Keratinocyte (primary cell): ENCODE results near the gene GPR158. TPM values are rescaled to one million over a fixed set of nuclear protein-coding genes. Genes with fewer than 3 reads are reported as not detected.
"Not testable (repeated sequence)": the region's sequence is repeated elsewhere in the genome, so short reads cannot be mapped to it uniquely, and the experiment has no call there.

ENCODE experiments used
- DNase-seq: peaks from one replicate; pipeline ENCODE4 v3.0.0-alpha.2; 2011; ENCODE audit warnings: low read depth, missing footprints, low spot score
- FAIRE-seq: peaks from 2 replicates; lab custom pipeline; 2011; peaks lifted over from hg19 to GRCh38; lab: Jason Lieb, UNC
- H2AFZ ChIP-seq: 2 replicates; pipeline ENCODE4 v1.6.0; 2012; ENCODE audit warnings: low read length, control low read depth, inconsistent platforms; ENCODE audit not compliant: control insufficient read depth
- H3K27ac ChIP-seq: 2 replicates; pipeline ENCODE4 v1.5.1; 2011; ENCODE audit warnings: low read length; ENCODE audit not compliant: control insufficient read depth, insufficient read depth
- H3K27me3 ChIP-seq: 3 replicates; pipeline ENCODE4 v1.6.0; 2011; ENCODE audit warnings: low read length; ENCODE audit not compliant: control insufficient read depth, insufficient read depth; ENCODE audit errors: extremely low read depth
- H3K36me3 ChIP-seq, 2 experiments: 2 replicates in 1 of 2; 3 replicates in 1 of 2; pipeline ENCODE4 v1.5.1; 2011; ENCODE audit warnings: low read length in 2 of 2, mild to moderate bottlenecking in 1 of 2; ENCODE audit not compliant: control insufficient read depth in 2 of 2, insufficient read depth in 2 of 2; ENCODE audit errors: extremely low read depth in 1 of 2
- H3K4me1 ChIP-seq: 3 replicates; pipeline ENCODE4 v1.5.1; 2011; ENCODE audit warnings: low read length; ENCODE audit not compliant: control insufficient read depth, insufficient read depth; ENCODE audit errors: extremely low read depth
- H3K4me2 ChIP-seq: 3 replicates; pipeline ENCODE4 v1.6.0; 2011; ENCODE audit warnings: low read depth, low read length; ENCODE audit not compliant: control insufficient read depth, insufficient read depth; ENCODE audit errors: extremely low read depth
- H3K4me3 ChIP-seq, 3 experiments: fragments of 200-600 bp in 1 of 3; sonication (generic) in 1 of 3; 2 replicates in 2 of 3; 3 replicates in 1 of 3; pipeline ENCODE4 v1.5.1; 2011 to 2016; ENCODE audit warnings: low read length in 3 of 3, mild to moderate bottlenecking in 3 of 3, control low read depth in 2 of 3, inconsistent platforms in 1 of 3, low read depth in 1 of 3, mixed read lengths in 1 of 3, mixed run types in 1 of 3, moderate library complexity in 1 of 3; ENCODE audit not compliant: control insufficient read depth in 2 of 3, insufficient read depth in 2 of 3; ENCODE audit errors: extremely low read depth in 1 of 3
- H3K79me2 ChIP-seq: 2 replicates; pipeline ENCODE4 v1.6.0; 2012; ENCODE audit warnings: low read length; ENCODE audit not compliant: control insufficient read depth, insufficient read depth
- H3K9ac ChIP-seq: 3 replicates; pipeline ENCODE4 v1.6.0; 2011; ENCODE audit warnings: low read length; ENCODE audit not compliant: control insufficient read depth, insufficient read depth; ENCODE audit errors: extremely low read depth
- H3K9me1 ChIP-seq: 3 replicates; pipeline ENCODE4 v1.6.0; 2011; ENCODE audit warnings: low read length; ENCODE audit not compliant: control insufficient read depth, insufficient read depth; ENCODE audit errors: extremely low read depth
- H3K9me3 ChIP-seq: 2 replicates; pipeline ENCODE4 v1.5.1; 2012; ENCODE audit warnings: low read depth, low read length; ENCODE audit not compliant: control insufficient read depth
- H4K20me1 ChIP-seq: 3 replicates; pipeline ENCODE4 v1.6.0; 2011; ENCODE audit warnings: low read length; ENCODE audit not compliant: control insufficient read depth, insufficient read depth; ENCODE audit errors: extremely low read depth
- EZH2 ChIP-seq: IDR thresholded peaks from one replicate; pipeline ENCODE4 v1.6.1; 2012; ENCODE audit warnings: inconsistent platforms, mild to moderate bottlenecking, low read length, moderate library complexity
- dilution Hi-C: fragments of 300-500 bp; cut with MboI; formaldehyde crosslinking; loops from one replicate; pipeline ENCODE4 v1.7.0; 2020; ENCODE audit warnings: low sequenced_read_pairs; ENCODE audit not compliant: extremely low pct_ligation_motif_present
- polyA plus RNA-seq, 5 experiments: library from polyadenylated mRNA; depleted of rRNA in 3 of 5; stranded (reverse) in 3 of 5; stranded (forward) in 1 of 5; unstranded in 1 of 5; fragments of >200 nt; gene quantifications; 1 replicate in 1 of 5; 2 replicates in 3 of 5; 3 replicates in 1 of 5; pipeline versions ENCODE4 v1.2.1 to v1.2.3, GENCODE V29; 2011 to 2012; ENCODE audit warnings: missing spikeins in 2 of 5, low read depth in 1 of 5, low replicate concordance in 1 of 5
- TF ChIP-seq, protein P1 (sequence below), 3 experiments: IDR thresholded peaks in 1 of 3; conservative IDR thresholded peaks in 1 of 3; optimal IDR thresholded peaks in 1 of 3; 2 replicates in 2 of 3; 3 replicates in 1 of 3; pipeline versions ENCODE3 to v1.5.1; 2011; ENCODE audit warnings: low read length in 3 of 3, mild to moderate bottlenecking in 3 of 3, moderate library complexity in 2 of 3, control low read depth in 1 of 3, inconsistent platforms in 1 of 3; ENCODE audit not compliant: insufficient read depth in 2 of 3; ENCODE audit errors: extremely low read depth in 1 of 3

Gene GPR158
- polyA plus RNA-seq, 1 donor (not counting 4 experiments of a cell fraction or from before 2014, with no cell fraction given), result not detected

DNA sequence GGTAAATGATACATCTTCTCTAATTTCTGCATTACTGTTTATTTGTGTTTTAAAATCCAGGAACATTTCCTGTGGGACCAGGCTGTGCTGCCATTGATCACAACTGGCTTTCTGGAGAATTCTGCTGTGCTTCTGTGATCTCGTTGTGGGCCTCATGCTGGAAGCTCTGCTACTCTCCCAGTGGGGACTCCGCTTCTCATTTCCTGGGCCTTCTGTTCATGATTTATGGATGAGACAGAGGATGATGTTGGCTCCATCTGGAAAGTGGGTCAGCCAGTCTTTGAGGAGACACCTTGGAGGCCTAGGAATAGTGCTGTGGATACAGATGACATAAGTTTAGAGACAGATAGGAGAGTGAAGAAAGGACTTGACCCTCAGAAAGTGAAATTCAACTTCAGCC lies 15.2 kb upstream of the GPR158 start:
- dilution Hi-C loops, result no loop called here
- no peaks in the 10 kb centered on the region for H3K9me3 ChIP-seq
- no peak for FAIRE-seq
- no peaks in the 10 kb centered on the region for H3K79me2 ChIP-seq
- no peaks in the 10 kb centered on the region for H3K27me3 ChIP-seq
- no peak for DNase-seq
- H3K9ac ChIP-seq, result no peak overlapping the region
- H3K27ac ChIP-seq, result no peak overlapping the region
- H3K4me3 ChIP-seq, result no peak overlapping the region
- TF ChIP-seq EZH2, result no peak
- TF ChIP-seq, protein P1, sequence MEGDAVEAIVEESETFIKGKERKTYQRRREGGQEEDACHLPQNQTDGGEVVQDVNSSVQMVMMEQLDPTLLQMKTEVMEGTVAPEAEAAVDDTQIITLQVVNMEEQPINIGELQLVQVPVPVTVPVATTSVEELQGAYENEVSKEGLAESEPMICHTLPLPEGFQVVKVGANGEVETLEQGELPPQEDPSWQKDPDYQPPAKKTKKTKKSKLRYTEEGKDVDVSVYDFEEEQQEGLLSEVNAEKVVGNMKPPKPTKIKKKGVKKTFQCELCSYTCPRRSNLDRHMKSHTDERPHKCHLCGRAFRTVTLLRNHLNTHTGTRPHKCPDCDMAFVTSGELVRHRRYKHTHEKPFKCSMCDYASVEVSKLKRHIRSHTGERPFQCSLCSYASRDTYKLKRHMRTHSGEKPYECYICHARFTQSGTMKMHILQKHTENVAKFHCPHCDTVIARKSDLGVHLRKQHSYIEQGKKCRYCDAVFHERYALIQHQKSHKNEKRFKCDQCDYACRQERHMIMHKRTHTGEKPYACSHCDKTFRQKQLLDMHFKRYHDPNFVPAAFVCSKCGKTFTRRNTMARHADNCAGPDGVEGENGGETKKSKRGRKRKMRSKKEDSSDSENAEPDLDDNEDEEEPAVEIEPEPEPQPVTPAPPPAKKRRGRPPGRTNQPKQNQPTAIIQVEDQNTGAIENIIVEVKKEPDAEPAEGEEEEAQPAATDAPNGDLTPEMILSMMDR (optimal IDR thresholded peaks at IDR 0.05 in 1 of 3, IDR thresholded peaks at IDR 0.05 in 1 of 3, conservative IDR thresholded peaks at IDR 0.05 in 1 of 3; ENCODE audit: extremely low read depth in 1 of 3, insufficient read depth in 2 of 3, low read length in 3 of 3), result no peak
- H4K20me1 ChIP-seq, result no peaks in the 10 kb centered on the region
- no peaks in the 10 kb centered on the region for H3K9me1 ChIP-seq
- no peak overlapping the region for H3K4me2 ChIP-seq
- no peak overlapping the region for H2AFZ ChIP-seq
- H3K36me3 ChIP-seq, result no peaks in the 10 kb centered on the region
- no peaks in the 10 kb centered on the region for H3K4me1 ChIP-seq

DNA sequence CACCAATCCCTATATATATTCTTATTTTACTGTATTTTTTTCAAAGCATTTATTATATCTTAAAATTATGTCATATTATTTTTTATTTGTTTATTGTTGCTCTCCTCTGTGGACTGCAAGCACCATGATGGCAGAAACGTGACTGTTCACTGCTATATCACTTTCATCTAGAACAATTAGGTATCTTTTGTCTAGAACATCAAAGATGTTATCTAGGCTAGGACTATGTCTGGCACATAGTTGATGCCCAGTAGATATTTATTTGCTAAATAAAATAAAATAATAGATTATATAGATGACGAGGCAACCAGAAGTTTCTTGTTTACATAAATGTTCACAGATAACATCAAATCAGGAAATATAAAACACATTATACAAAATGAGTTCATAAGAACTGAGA lies 12.4 kb upstream of the GPR158 start:
- H3K27me3 ChIP-seq, result no peaks in the 10 kb centered on the region
- H3K4me2 ChIP-seq, result no peak overlapping the region
- H3K9me1 ChIP-seq, result no peaks in the 10 kb centered on the region
- H3K36me3 ChIP-seq, result no peaks in the 10 kb centered on the region
- H3K9ac ChIP-seq, result no peak overlapping the region
- no peak overlapping the region for H3K27ac ChIP-seq
- H3K4me3 ChIP-seq, result no peak overlapping the region
- no peak for DNase-seq
- no peak for TF ChIP-seq EZH2
- TF ChIP-seq, protein P1 (optimal IDR thresholded peaks at IDR 0.05 in 1 of 3, IDR thresholded peaks at IDR 0.05 in 1 of 3, conservative IDR thresholded peaks at IDR 0.05 in 1 of 3; ENCODE audit: extremely low read depth in 1 of 3, insufficient read depth in 2 of 3, low read length in 3 of 3), result no peak
- H2AFZ ChIP-seq, result no peak overlapping the region
- H4K20me1 ChIP-seq, result no peaks in the 10 kb centered on the region
- dilution Hi-C loops, result no loop called here
- H3K79me2 ChIP-seq, result no peaks in the 10 kb centered on the region
- H3K4me1 ChIP-seq, result no peaks in the 10 kb centered on the region
- FAIRE-seq, result no peak
- H3K9me3 ChIP-seq, result no peaks in the 10 kb centered on the region

DNA sequence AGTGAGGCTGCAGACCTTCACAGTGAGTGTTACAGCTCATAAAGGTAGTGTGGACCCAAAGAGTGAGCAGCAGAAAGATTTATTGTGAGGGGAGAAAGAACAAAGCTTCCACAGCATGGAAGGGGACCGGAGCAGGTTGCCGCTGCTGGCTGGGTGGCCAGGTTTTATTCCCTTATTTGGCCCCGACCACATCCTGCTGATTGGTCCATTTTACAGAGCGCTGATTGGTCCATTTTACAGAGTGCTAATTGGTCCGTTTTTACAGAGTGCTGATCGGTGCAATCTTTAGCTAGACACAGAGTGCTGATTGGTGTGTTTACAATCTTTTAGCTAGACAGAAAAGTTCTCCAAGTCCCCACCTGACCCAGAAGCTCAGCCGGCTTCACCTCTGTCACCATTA lies 11.3 kb upstream of the GPR158 start:
- H4K20me1 ChIP-seq, H3K9me1 ChIP-seq, H3K9ac ChIP-seq, DNase-seq, H3K4me2 ChIP-seq, H3K27ac ChIP-seq, H3K36me3 ChIP-seq, H3K27me3 ChIP-seq, FAIRE-seq, H3K4me1 ChIP-seq, H3K9me3 ChIP-seq, H2AFZ ChIP-seq, H3K79me2 ChIP-seq, dilution Hi-C loops, H3K4me3 ChIP-seq: not testable (repeated sequence)
